Placental epithelial cell (primary cell): ENCODE results near the gene ABCB9. TPM values are rescaled to one million over a fixed set of nuclear protein-coding genes. Genes with fewer than 3 reads are reported as not detected.

ENCODE experiments used
- small RNA-seq: library from RNA; depleted of rRNA; stranded (forward); fragments of <200 nt; gene quantifications from one replicate; pipeline ENCODE3, GENCODE V24; 2012
- total RNA-seq: library from RNA; depleted of rRNA; stranded (reverse); fragments of >200 nt; gene quantifications from 2 replicates; pipeline ENCODE4 v1.2.3, GENCODE V29; 2012

The ABCB9 gene
- 14.1 and 24.3 TPM in 2 replicates for total RNA-seq

DNA sequence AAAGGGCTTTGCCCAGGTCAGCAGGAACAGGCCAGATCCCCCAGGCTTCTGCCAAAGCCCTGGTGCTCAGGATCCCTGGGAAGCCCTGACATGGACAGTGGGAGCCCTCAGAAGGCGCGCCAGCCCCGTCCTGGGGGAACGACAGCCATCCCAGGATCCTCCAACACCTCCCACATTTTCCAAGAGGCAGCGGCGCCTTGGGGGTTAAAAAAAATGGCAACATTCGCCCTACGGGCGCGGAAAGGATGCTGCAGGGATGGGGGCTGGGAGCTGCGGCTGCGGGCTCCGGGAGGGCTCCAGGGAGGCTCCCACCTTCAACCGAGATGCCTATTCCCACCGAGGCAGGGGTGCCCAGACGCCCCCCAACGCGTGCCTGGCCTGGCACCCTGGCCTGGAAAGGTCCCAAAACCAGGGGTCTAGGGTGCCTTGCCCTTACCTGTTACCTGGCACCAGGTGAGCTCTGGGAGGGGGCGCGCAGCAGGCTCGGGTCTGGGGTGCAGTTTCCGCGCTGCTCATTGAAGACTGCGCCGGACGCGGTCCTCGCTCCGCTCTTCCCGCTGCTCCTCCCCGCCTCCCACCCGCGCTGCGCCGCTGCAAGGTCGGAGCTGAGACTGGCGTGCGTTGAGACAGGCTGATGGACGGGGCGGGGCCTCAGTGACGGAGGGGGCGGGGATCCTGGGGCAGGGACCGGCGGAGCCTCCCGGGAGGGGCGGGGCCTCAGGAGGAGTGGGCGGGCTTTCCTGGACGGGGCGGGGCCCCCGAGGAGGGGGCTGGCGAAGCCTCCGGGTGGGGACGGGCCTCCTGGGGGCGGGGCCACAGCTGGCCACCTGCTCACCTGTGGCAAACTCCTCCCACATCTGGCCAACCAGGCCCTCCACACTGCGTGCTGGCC is at the start of gene ABCB9:
Gene ABCB9 (minus strand): TSS at position 613 of the 892 bp plus-strand sequence. CDS start 6,228 bp downstream, outside the sequence.

DNA sequence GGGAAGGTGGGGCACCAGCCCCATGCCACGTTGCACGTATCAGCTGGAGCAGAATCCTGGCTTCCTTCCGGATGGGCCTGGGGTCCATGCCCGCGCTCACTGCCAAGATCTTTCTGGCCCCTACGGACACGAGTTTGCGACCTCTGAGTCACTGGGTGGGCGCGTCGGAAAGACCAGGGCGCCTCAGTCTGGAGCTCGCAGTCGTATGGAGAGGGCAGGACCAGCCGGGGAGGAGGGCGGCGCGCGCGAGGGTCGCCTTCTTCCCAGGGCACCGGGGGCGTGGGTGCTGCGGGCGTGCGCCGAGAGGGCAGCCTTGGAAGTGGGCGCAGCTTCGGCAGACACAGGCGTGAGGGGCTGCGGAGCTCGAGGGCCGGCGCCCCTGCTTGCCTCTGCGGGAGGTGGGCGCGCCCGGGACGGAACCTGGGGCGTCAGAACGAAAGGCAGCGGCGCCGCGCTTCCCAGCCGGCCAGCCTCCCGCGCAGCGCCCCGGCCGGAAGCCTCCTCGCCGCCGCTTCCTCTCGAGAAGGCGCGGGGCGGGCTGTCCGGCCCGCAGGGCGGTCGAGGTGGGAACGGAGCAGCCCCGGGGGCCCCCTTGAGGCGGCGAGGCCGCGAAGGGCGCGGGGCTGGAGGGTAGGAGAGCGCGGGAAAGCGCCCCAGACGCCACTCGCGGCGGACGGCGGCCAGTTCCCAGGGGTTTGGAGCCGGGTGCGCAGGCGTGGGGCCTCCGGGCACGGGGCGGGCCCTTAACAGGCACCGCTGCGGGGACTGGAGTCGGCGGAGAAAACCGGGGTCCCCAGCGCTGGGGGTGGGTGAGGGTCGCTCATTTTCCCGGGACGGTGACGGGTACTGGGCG is 14.1 kb upstream of the ABCB9 start, which contains the start of gene ARL6IP4:
Gene ARL6IP4 (plus strand): TSS at position 499 of the 853 bp plus-strand sequence. CDS start 459 bp downstream, outside the sequence.

DNA sequence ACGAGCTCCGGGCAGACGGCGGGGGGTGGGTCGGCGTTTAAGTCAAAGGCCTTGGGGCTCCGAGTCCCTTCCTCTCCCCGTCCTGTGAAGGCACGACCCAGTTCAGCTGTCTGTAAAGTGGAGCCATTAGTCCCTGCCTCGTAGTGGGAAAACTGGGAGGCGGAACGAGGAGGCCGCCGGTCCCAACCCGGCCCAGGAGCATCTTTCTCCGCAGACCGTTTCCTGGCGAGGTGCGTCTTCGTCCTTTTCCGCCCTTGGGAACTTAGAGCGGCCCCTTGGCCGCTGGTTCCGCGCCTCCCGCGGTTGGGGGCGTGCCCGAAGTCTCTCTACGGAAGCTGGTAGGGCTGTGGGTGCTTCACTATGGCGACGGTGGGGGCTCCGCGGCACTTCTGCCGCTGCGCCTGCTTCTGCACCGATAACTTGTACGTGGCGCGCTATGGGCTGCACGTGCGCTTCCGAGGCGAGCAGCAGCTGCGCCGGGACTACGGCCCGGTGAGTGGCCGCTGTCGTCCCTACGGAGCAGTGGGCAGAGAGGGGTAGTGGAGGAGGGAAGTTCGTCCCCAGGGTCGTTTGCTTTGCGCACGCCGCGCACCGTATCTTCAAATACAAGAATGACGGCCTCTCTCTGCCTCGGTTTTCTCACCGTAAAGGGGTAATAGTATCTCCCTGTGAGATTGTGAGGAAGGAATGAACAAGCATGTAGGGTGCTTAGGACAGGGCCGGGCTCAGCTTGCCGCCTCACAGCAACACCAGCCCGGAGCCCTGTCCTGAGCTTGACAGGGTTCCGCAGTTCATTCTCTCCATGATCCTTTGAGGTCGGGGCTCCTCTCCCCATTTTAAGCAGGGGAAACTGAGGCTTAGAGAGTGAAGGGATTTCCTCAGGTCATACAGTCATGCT is 8.9 kb upstream of the ABCB9 start, which contains the start of gene OGFOD2:
Gene OGFOD2 (plus strand): TSS at position 353 of the 898 bp plus-strand sequence. CDS start 8 bp downstream, at position 361.

DNA sequence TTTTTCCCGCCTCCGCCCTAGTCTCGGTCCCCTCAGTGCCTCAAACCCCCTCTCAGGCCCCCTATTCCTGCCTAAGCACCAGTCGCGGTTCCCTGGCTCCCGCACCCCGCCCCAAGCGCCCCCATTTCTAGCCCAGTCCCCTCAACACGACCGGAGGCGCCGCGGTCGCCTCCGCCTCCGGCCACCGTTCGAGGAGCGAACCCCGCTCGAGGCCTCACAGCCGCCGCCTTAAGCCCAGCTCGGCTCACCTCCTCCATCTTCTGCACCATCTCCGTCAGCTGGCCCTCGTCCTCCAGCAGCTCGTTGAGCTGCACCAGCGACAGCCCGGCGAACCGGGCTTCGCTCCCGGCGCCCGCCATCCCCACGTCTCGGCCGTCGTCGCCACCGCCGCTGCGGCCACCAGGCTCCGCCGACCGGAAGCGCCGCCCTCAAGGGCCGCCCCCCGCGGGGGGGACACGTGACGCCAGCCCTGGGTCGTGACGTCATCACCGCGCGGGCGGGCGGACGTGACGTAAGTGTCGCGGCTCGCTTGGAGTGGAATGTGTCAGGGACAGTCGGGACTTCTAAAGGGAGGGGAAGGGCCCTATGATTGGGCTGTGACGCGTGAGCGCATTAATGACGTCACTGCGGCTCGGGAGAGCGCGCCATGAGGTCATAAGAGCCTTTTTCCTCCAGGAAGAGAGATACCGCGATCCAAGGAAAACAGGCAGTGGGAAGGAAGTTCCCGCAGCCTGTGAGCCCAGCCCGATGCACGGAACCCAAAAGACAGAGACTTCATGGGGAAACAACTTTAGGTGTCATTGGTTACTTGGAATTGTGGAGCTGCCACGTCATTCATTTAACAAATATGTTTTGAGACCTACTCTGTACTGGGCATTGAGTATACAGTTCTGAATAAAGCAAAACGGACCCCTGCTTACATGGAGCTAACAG is 70.3 kb downstream of the ABCB9 start, which contains the start of gene VPS37B:
Gene VPS37B (minus strand): TSS at position 421 of the 933 bp plus-strand sequence. CDS start 62 bp downstream, at position 359.

Small RNA genes within 50 kb of the gene (small RNA-seq; reads per million reads assigned to genes)
- not detected for gene ARL6IP4
- not detected for gene MIR4304

Other genes starting within 250 kb of the ABCB9 start
- gene HCAR3, start 249.7 kb downstream of the ABCB9 start, total RNA-seq = not detected in 2 replicates
- under 0.01 and 0.11 TPM in 2 replicates for gene HCAR1, start 235.6 kb downstream of the ABCB9 start, total RNA-seq
- gene DENR, start 213.6 kb downstream of the ABCB9 start, total RNA-seq = 26.3 and 47.2 TPM in 2 replicates
- gene CCDC62, start 191.9 kb downstream of the ABCB9 start, total RNA-seq = 0.39 and 2.8 TPM in 2 replicates
- gene HIP1R, start 131.0 kb downstream of the ABCB9 start, total RNA-seq = 34.2 and 153 TPM in 2 replicates
- gene VPS37B, start 70.3 kb downstream of the ABCB9 start, total RNA-seq = 35.7 and 42.5 TPM in 2 replicates
- 7.9 and 9.7 TPM in 2 replicates for gene OGFOD2, start 8.8 kb upstream of the ABCB9 start, total RNA-seq
- gene ARL6IP4, start 14.2 kb upstream of the ABCB9 start, total RNA-seq = 131 and 172 TPM in 2 replicates
- 11.7 and 18.8 TPM in 2 replicates for gene PITPNM2, start 184.6 kb upstream of the ABCB9 start, total RNA-seq